Measurements from ENCODE around the gene RAD51B.

RAD51B gene

DNA sequence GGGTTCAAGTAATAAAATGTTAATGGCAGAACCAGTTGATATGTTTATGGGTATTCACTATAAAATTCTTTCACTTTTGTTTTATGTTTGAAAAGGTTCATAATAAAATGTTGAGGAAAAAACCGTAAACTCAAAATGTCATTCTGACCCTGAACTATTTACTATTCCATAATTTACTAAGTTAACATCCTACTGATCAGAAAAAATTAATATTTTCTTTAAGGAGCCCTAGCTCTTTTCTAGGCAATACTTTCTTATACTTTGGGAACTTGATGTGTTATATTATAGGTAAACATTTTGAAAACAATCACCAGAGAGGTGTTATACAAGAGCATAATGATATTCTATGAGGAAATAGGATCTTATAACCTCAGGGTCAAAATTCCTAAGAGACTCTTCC lies 638.7 kb downstream of the RAD51B start:
- FAIRE-seq (no peak), DNase-seq (ENCODE audit: insufficient read length) (no peak)
- TF ChIP-seq POLR2AphosphoS5 (IDR thresholded peaks at IDR 0.05; ENCODE audit: low read depth, low read length): no peak

DNA sequence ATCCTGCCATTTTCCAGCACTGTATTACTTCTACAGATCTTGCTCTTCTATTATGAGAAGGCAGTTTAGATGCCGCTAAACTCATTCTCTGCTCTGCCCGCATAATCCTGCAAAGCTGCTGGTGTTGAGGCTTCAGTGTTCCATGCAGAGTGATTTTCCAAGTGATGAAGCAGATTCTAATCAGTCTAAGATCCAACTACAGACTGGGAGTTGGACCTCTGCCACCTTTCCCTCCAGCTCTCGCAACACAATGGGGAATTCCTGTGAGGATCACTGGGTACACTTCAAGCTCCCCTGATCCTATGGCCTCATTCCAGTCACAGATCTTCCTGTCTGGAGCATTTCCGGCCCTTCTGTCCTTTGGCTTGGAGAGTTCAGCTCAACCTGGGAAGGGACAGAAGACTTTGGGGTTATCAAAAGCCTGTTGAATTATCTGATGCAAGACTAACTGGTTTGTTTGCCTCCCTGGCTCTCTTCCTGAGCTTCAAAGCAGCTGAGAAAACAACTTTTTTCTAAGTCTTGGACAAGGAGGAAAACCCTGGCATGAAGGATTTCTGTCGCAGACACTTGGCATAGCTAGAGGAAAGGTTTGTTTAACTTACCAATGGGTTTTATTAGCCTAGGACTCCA lies 639.4 kb downstream of the RAD51B start:
- no peak for DNase-seq (ENCODE audit: insufficient read length)
- no peak for FAIRE-seq
- TF ChIP-seq POLR2AphosphoS5 (IDR thresholded peaks at IDR 0.05; ENCODE audit: low read depth, low read length): no peak
- TF ChIP-seq POLR2A (IDR thresholded peaks at IDR 0.05; ENCODE audit: low read depth, low read length): no peak
- TF ChIP-seq TAF1 (IDR thresholded peaks at IDR 0.05; ENCODE audit: borderline replicate concordance, low read depth, low read length): no peak

DNA sequence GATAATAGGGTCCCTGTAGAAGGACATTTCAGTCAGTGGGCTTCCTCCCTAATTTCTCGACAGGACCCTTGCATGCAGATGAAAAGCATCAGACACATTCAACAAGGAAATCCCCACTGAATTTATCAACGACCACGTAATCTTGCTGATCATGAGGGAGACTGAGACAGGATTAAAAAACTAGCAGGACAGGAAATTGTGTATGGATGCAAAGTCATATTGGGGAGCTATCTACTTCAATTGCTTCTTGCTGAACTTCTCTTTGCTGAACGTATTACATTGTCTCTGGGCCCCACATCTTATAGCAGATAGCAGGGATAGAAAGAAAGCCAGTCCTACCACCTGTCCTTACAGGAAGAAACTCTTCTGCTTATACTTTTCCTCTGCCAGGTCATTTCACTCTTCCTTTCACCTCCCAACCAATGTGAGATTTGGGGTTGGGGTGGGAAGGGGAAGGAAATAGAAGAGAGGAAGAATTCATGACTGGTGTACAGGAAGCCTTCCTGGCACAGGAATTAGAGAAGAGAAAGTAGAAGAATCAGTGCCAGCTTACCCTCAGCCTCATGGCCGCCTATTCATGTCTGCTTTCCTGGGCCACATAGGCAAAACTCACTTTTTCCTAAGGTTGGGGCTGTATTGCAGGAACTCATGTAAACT lies 640.0 kb downstream of the RAD51B start:
- TF ChIP-seq TAF1 (IDR thresholded peaks at IDR 0.05; ENCODE audit: borderline replicate concordance, low read depth, low read length) (no peak), POLR2AphosphoS5 (IDR thresholded peaks at IDR 0.05; ENCODE audit: low read depth, low read length) (no peak), POLR2A (IDR thresholded peaks at IDR 0.05; ENCODE audit: low read depth, low read length) (no peak)
- FAIRE-seq (no peak), DNase-seq (ENCODE audit: insufficient read length) (no peak)

DNA sequence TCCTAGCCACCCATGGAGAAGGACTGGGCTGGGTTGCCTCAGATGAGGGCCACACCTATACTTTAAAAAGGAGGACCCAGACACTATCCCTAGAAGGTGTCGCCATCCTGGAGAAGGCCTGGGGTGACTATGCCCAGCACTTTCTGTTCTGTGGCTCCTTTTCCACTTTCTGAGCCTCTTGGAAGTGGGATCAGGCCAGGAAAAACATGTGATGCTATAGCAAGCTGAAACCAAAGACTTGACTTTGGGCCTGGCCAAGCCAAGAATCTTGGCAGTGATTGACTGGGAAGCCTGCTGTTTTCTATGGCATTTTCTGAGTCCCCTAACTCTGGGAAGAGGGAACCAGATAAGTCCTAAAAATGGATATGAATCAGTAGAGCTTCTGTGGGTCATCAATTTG lies 641.0 kb downstream of the RAD51B start:
- TF ChIP-seq POLR2A (IDR thresholded peaks at IDR 0.05; ENCODE audit: low read depth, low read length) (no peak), TAF1 (IDR thresholded peaks at IDR 0.05; ENCODE audit: borderline replicate concordance, low read depth, low read length) (no peak), POLR2AphosphoS5 (IDR thresholded peaks at IDR 0.05; ENCODE audit: low read depth, low read length) (no peak)
- DNase-seq (ENCODE audit: insufficient read length): no peak
- FAIRE-seq: no peak

DNA sequence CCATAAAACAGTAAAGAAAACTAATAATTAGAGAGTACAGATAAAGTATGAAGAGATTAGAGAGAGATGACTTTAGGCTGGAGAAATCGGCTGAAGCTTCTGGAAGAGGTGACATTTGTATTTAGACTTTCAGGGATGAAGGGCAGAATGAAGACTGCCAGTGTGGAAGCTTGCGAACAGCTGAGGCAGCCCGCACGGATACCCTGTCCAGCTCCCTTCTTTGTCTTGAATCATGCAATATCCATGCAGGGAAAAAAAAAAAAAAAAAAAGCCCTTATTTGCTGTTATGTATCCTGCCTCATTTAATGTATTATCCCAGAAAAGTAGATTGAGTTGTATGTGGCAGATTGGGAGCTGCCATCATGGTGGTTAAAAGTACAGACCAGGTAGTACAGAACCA lies 641.5 kb downstream of the RAD51B start:
- no peak for DNase-seq (ENCODE audit: insufficient read length)
- TF ChIP-seq TAF1 (IDR thresholded peaks at IDR 0.05; ENCODE audit: borderline replicate concordance, low read depth, low read length) (no peak), POLR2A (IDR thresholded peaks at IDR 0.05; ENCODE audit: low read depth, low read length) (no peak), POLR2AphosphoS5 (IDR thresholded peaks at IDR 0.05; ENCODE audit: low read depth, low read length) (no peak)
- no peak for FAIRE-seq

DNA sequence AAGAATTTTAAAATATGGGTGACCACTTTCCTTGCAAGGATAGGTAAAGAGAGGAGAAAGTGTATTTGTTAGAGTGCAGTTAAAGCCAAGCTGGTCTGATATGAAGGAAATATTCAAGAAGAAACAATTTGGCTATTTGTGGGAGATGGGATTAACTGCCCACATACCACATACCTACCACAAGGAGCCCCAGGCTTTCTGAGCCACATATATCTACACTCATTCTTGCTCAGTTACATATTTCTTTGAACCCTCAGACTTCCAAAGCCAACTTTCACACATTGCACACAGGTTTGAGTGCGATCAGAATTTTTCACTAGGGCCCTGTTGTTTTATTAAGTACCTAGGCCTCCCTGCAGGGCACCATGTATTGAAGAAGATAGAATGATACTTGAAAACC lies 643.1 kb downstream of the RAD51B start:
- no peak for TF ChIP-seq TAF1 (IDR thresholded peaks at IDR 0.05; ENCODE audit: borderline replicate concordance, low read depth, low read length)
- TF ChIP-seq POLR2A (IDR thresholded peaks at IDR 0.05; ENCODE audit: low read depth, low read length): no peak
- no peak for TF ChIP-seq POLR2AphosphoS5 (IDR thresholded peaks at IDR 0.05; ENCODE audit: low read depth, low read length)
- FAIRE-seq (no peak), DNase-seq (ENCODE audit: insufficient read length) (no peak)

DNA sequence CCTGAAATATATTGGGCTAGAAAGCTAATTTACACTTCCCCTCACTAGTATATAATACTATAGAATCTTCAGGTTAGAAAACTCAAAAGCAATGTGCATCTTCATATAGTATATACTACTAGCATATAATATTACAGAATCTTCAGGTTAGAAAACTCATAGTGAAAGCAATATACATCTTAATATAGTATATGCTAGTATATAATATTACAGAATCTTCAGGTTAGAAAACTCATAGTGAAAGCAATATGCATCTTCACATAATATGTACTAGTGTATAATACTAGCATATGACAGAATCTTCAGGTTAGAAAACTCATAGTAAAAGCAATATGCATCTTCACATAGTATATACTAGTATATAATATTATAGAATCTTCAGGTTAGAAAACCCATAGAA lies 643.7 kb downstream of the RAD51B start:
- no peak for DNase-seq (ENCODE audit: insufficient read length)
- FAIRE-seq: no peak
- no peak for TF ChIP-seq TAF1 (IDR thresholded peaks at IDR 0.05; ENCODE audit: borderline replicate concordance, low read depth, low read length)
- no peak for TF ChIP-seq POLR2AphosphoS5 (IDR thresholded peaks at IDR 0.05; ENCODE audit: low read depth, low read length)
- TF ChIP-seq POLR2A (IDR thresholded peaks at IDR 0.05; ENCODE audit: low read depth, low read length): no peak

DNA sequence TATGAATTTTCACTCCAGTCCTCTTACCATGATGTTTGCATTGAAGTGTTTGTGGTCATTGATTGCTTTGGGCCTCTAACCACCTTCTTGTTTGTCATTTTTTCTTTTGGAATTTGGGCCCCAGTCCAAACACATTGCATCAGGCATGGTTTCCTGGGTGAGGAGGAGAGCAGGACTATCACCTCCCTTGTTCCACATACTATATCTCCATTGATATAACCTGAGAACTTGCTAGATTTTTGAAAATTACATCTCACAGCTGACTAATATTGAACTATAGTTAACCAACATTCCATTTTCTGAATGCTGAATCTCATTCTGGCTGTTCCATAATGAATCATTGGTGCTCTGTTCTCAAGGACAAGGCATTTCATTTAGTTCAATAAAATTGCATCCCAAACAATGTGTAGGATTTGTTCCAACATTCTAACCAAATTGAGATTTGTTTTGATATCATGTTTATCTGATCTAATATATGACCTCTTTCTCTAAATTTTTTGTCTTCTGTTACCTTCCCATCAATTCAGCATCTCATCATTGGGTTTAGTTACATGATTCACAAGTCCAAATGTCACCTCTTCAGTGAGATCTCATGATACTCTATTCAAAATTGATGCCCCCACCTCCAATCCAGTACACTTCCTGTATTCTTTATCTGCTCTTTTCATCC lies 644.3 kb downstream of the RAD51B start:
- DNase-seq (ENCODE audit: insufficient read length): no peak
- FAIRE-seq: no peak
- TF ChIP-seq POLR2A (IDR thresholded peaks at IDR 0.05; ENCODE audit: low read depth, low read length) (no peak), TAF1 (IDR thresholded peaks at IDR 0.05; ENCODE audit: borderline replicate concordance, low read depth, low read length) (no peak), POLR2AphosphoS5 (IDR thresholded peaks at IDR 0.05; ENCODE audit: low read depth, low read length) (no peak)

DNA sequence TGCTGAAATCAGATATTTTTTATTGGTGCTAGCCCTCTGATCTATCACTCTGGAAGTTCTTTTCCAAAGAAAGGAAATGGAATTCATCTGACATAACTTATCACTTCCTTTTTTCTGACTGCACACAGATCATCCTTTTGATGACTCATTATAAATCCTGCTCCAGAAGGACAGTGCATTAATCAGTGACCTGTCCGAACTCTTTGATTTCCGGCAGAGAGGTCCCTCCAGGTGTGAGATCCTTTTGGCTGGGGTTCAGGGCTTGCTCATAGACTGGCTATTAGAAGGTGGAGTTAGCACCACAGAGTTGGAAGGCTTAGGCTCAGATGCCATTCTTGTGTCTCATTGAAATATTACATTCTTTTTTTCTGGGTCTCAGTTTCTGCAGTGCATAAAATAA lies 645.1 kb downstream of the RAD51B start:
- TF ChIP-seq POLR2A (IDR thresholded peaks at IDR 0.05; ENCODE audit: low read depth, low read length) (no peak), POLR2AphosphoS5 (IDR thresholded peaks at IDR 0.05; ENCODE audit: low read depth, low read length) (no peak), TAF1 (IDR thresholded peaks at IDR 0.05; ENCODE audit: borderline replicate concordance, low read depth, low read length) (no peak)
- DNase-seq (ENCODE audit: insufficient read length): no peak
- no peak for FAIRE-seq

DNA sequence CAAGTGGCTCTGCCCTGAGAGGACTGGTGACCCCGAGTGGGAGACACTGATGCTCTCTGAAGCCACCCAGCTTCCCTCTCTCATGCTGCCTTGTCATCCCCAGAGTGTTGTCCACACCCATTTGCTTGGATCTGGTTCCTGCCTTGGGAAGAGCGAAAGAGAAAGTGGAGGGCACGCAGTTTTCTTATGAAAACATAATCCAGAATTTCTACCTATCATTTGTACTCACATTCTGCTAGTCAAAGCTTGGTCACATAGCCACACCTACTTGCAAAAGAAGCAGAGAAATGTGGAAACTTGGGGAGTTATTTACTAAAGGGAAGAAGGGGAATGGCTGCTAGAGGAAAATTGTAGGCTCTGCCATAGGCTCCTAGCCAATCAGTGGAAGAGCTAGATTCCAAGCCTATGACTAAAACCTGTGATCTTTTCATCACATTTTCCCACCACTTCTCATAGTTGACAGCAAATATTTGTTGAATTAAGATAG lies 647.0 kb downstream of the RAD51B start:
- DNase-seq (ENCODE audit: insufficient read length): no peak
- TF ChIP-seq TAF1 (IDR thresholded peaks at IDR 0.05; ENCODE audit: borderline replicate concordance, low read depth, low read length) (no peak), POLR2A (IDR thresholded peaks at IDR 0.05; ENCODE audit: low read depth, low read length) (no peak), POLR2AphosphoS5 (IDR thresholded peaks at IDR 0.05; ENCODE audit: low read depth, low read length) (no peak)
- no peak for FAIRE-seq

DNA sequence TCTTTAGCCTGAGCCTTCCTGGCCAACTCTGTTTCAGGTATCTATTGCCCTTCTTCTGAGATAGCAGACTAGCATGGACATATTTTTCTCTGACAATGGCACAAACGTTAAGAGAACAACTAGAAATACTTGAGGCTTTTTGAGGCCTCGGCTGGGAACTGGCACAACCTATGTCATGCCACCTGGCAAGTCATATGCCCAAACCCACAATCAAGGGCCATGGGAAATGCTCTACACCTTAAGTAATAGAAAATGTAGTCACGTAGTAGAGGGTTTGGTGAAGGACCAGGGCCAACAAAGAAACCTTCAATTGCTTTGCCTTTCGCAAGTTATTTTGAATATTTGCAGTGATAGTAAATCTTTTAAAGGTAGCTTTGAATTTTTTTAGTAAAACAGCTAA lies 647.8 kb downstream of the RAD51B start:
- no peak for TF ChIP-seq POLR2AphosphoS5 (IDR thresholded peaks at IDR 0.05; ENCODE audit: low read depth, low read length)
- no peak for TF ChIP-seq TAF1 (IDR thresholded peaks at IDR 0.05; ENCODE audit: borderline replicate concordance, low read depth, low read length)
- no peak for TF ChIP-seq POLR2A (IDR thresholded peaks at IDR 0.05; ENCODE audit: low read depth, low read length)
- no peak for FAIRE-seq
- DNase-seq (ENCODE audit: insufficient read length): no peak

All from GM12892 (cell line).